GM10248 (cell line): ENCODE data around the gene AHSG.

Experiments
- CTCF ChIA-PET: fragments of 300-600 bp; sonication (Branson Sonifier 250); formaldehyde crosslinking; extraction: SDS; loops from one replicate; lab custom pipeline; 2021; ENCODE audit warnings: antibody characterized with exemption; lab: Yijun Ruan, JAX
- POLR2A ChIA-PET: fragments of 350-650 bp; sonication (Branson Sonifier 250); formaldehyde crosslinking; extraction: SDS; loops from one replicate; lab custom pipeline; 2020; ENCODE audit warnings: antibody characterized with exemption; lab: Yijun Ruan, JAX
- DNase-seq: peaks from one replicate; pipeline ENCODE4 v3.0.0; 2012; ENCODE audit errors: extremely low spot score
- CTCF ChIP-seq: IDR thresholded peaks from 2 replicates; pipeline ENCODE4 v1.5.1; 2012; ENCODE audit warnings: mild to moderate bottlenecking, low read depth; ENCODE audit errors: extremely low read depth, missing control alignments, control extremely low read depth

AHSG gene

GRCh38 chr3:186614266-186614596 lies 1.4 kb downstream of the AHSG start:
- POLR2A ChIA-PET: no interaction called here
- TF ChIP-seq CTCF: no peak
- CTCF ChIA-PET: interaction anchor here (0.7 to 12.5 kb wide), 43 partner anchors 11 to 954 kb away, joined by 3 to 202 read pairs (median 6); partner anchors contain the start of genes DNAJB11 and TBCCD1
- no peak for DNase-seq

GRCh38 chr3:186614597-186615483 lies 2.0 kb downstream of the AHSG start:
- peak; percentile 84 for DNase-seq
- TF ChIP-seq CTCF: peak; percentile 99
- ChIA-PET POLR2A (interaction anchor here (1.0 kb wide), 1 partner anchor 169 kb away, joined by 4 read pairs; no protein-coding TSS in a partner anchor), CTCF (interaction anchor here (0.7 to 12.5 kb wide), 56 partner anchors 8 to 955 kb away, joined by 3 to 202 read pairs (median 5); partner anchors contain the start of genes DNAJB11 and TBCCD1)

- no peak for TF ChIP-seq CTCF
- no peak for DNase-seq
- CTCF ChIA-PET: interaction anchor here (0.7 to 12.5 kb wide), 60 partner anchors 8 to 956 kb away, joined by 3 to 202 read pairs (median 6); partner anchors contain the start of genes DNAJB11, EIF4A2 and TBCCD1
- POLR2A ChIA-PET: interaction anchor here (1.0 to 1.6 kb wide), 3 partner anchors 46 to 168 kb away, joined by 3 to 4 read pairs (median 3); partner anchors contain the start of genes DNAJB11 and EIF4A2
Measured at GRCh38 chr3:186616299-186616617, 3.4 kb downstream of the AHSG start.

GRCh38 chr3:186617036-186617946 lies 4.4 kb downstream of the AHSG start:
- peak; percentile 95 for TF ChIP-seq CTCF
- ChIA-PET POLR2A (interaction anchor here (1.2 to 1.6 kb wide), 2 partner anchors 47 to 166 kb away, joined by 3 read pairs; partner anchors contain the start of genes DNAJB11 and EIF4A2), CTCF (interaction anchor here (0.6 to 12.5 kb wide), 69 partner anchors 8 to 1051 kb away, joined by 3 to 202 read pairs (median 4); partner anchors contain the start of genes DNAJB11, EIF4A2 and TBCCD1)

GRCh38 chr3:186618318-186618938 lies 5.6 kb downstream of the AHSG start:
- no peak for DNase-seq
- CTCF ChIA-PET: interaction anchor here (1.9 to 12.5 kb wide), 14 partner anchors 15 to 675 kb away, joined by 4 to 202 read pairs (median 36); partner anchors contain the start of genes DNAJB11 and TBCCD1
- POLR2A ChIA-PET: no interaction called here
- TF ChIP-seq CTCF: no peak

More at GRCh38 chr3:186617036-186617946, 4.4 kb downstream of the AHSG start:
- peak; percentile 91 for DNase-seq

- ChIA-PET CTCF (interaction anchor here (1.2 to 12.5 kb wide), 4 partner anchors 14 to 960 kb away, joined by 4 to 202 read pairs (median 98); no protein-coding TSS in a partner anchor), POLR2A (no interaction called here)
- no peak for TF ChIP-seq CTCF
- DNase-seq: no peak
Measured at GRCh38 chr3:186619787-186620212, 6.9 kb downstream of the AHSG start.
